IgD-negative memory B cell (primary cell): ENCODE data around the gene MSH4. TPM values are rescaled to one million over a fixed set of nuclear protein-coding genes. Genes with fewer than 3 reads are reported as not detected.
A peak's percentile ranks its signal among the peaks of the same experiment; 100 is the strongest.
"Not testable (repeated sequence)": the region's sequence is repeated elsewhere in the genome, so short reads cannot be mapped to it uniquely, and the experiment has no call there.

ENCODE experiments used
- H3K27ac Mint-ChIP-seq, 3 donors: one replicate each; pipeline ENCODE4 v1.8.0; 2020 to 2022; ENCODE audit warnings: mild to moderate bottlenecking in 3 of 3, mixed read lengths in 3 of 3, moderate library complexity in 1 of 3
- H3K27me3 Mint-ChIP-seq: one replicate; pipeline ENCODE4 v1.8.0; 2021; ENCODE audit warnings: mixed read lengths
- H3K36me3 Mint-ChIP-seq: one replicate; pipeline ENCODE4 v1.8.0; 2020; ENCODE audit warnings: mild to moderate bottlenecking, mixed read lengths
- H3K4me1 Mint-ChIP-seq, 3 donors: one replicate each; pipeline ENCODE4 v1.8.0; 2020 to 2022; ENCODE audit warnings: mixed read lengths in 3 of 3, mild to moderate bottlenecking in 1 of 3
- H3K4me3 Mint-ChIP-seq, 4 donors: one replicate each; pipeline ENCODE4 v1.8.0; 2020 to 2022; ENCODE audit warnings: mild to moderate bottlenecking in 4 of 4, mixed read lengths in 4 of 4, moderate library complexity in 3 of 4
- H3K9me3 Mint-ChIP-seq, 3 donors: one replicate each; pipeline ENCODE4 v1.8.0; 2020 to 2021; ENCODE audit warnings: mixed read lengths in 3 of 3, mild to moderate bottlenecking in 1 of 3
- polyA plus RNA-seq: library from polyadenylated mRNA; unstranded; fragments of 300-500 nt; fragmentation: Illumina TruSeq; gene quantifications from one replicate; pipeline ENCODE4 v1.2.3, GENCODE V29; 2021

The MSH4 gene
- polyA plus RNA-seq, 1 donor from 2014 or later: 0.10 TPM

DNA sequence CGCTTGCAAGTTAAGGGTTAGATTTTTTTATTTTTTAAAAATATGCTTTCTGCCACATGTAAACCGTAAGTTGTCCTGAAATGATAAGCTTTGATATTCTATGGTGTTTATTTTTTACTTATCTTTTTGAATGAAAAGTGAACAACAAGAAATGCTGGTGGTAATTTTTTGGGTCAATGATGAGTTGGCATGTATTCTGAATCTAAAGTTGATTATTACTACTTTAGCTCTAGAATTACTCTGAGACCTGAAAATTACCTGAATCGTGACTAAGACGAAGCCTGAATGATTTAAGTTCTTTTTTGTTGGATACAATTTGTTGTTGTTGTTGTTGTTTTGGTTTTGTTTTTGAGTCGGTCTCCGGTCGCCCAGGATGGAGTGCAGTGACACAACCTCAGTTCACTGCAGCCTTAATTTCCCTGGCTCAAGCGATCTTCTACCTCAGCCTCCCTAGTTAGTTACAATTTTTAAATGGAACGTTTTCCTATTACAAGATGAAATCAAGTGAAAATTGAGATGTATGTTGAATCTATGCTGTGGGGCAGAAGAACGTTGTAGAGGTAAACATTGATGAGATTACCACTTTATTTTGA lies 9.7 kb upstream of the MSH4 start:
- H3K27me3 Mint-ChIP-seq: no peaks in the 10 kb centered on the region
- peak overlapping the region; percentile 92 to 99 (median 97) for H3K27ac Mint-ChIP-seq
- peaks cover 36 to 48% (median 38%) of the 10 kb centered on the region in 3 donors for H3K4me1 Mint-ChIP-seq
- H3K4me3 Mint-ChIP-seq: peak overlapping the region; percentile 96 to 99 (median 99)
- no peaks in the 10 kb centered on the region for H3K36me3 Mint-ChIP-seq
- H3K9me3 Mint-ChIP-seq: no peaks in the 10 kb centered on the region

DNA sequence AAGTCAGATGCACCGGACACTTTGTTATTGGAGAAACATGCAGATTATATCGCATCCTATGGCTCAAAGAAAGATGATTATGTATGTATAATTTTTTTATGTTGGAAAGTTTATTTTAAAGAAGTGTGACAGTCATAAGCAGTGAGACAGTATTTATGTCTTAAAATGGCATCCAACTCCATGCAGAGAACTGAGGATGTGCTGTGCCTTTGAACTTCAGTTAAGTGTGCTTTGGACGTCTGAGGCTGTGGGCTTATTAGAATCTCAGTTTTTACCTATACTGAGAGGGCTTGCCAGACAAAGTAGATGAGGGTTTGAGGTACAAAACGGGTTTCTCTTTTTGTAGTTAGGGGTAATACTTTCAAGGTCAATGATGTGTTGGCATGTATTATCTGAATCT lies 9.2 kb upstream of the MSH4 start:
- H3K4me3 Mint-ChIP-seq: peak overlapping the region; percentile 96 to 99 (median 99)
- H3K27me3 Mint-ChIP-seq: no peaks in the 10 kb centered on the region
- peak overlapping the region; percentile 92 to 99 (median 97) for H3K27ac Mint-ChIP-seq
- no peaks in the 10 kb centered on the region for H3K9me3 Mint-ChIP-seq
- no peaks in the 10 kb centered on the region for H3K36me3 Mint-ChIP-seq
- H3K4me1 Mint-ChIP-seq: peaks cover 36 to 48% (median 38%) of the 10 kb centered on the region in 3 donors

DNA sequence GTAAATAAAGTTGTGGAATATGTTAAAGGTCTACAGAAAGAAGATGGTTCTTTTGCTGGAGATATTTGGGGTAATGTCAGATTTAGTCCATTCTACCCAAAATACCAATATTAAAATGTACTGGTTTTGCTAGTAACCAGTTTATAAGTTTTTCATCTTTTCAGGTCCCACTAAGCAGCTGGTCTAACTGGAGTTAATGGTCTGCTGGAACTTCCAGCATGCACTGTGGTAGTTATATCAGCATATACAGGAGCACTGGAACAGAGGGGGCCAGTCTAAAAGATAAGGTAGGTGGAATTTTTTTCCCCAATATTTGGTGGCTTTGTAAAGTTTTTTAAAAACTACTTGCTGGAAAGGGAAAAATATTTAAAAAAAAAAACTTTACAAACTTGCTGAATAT lies 6.7 kb upstream of the MSH4 start:
- no peaks in the 10 kb centered on the region for H3K9me3 Mint-ChIP-seq
- peak overlapping the region in 1 of 3 donors; percentile 39 for H3K27ac Mint-ChIP-seq
- no peaks in the 10 kb centered on the region for H3K36me3 Mint-ChIP-seq
- H3K4me3 Mint-ChIP-seq: peak overlapping the region in 2 of 4 donors; percentile 48 to 86
- peaks cover 31 to 50% (median 39%) of the 10 kb centered on the region in 3 donors for H3K4me1 Mint-ChIP-seq
- no peaks in the 10 kb centered on the region for H3K27me3 Mint-ChIP-seq

- peaks cover 31 to 45% (median 33%) of the 10 kb centered on the region in 3 donors for H3K4me1 Mint-ChIP-seq
- H3K9me3 Mint-ChIP-seq: no peaks in the 10 kb centered on the region
- H3K27me3 Mint-ChIP-seq: no peaks in the 10 kb centered on the region
- peak overlapping the region in 3 of 4 donors; percentile 1 to 71 (median 48) for H3K4me3 Mint-ChIP-seq
- H3K36me3 Mint-ChIP-seq: peaks cover 2% of the 10 kb centered on the region
- H3K27ac Mint-ChIP-seq: peak overlapping the region in 2 of 3 donors; percentile 39 to 47
These were observed 5.7 kb upstream of the MSH4 start for GRCh38 chr1:75791022-75791421.

GRCh38 chr1:75792091-75792490 lies 4.6 kb upstream of the MSH4 start:
- Mint-ChIP-seq H3K4me1 (peaks cover 27 to 44% (median 28%) of the 10 kb centered on the region in 3 donors), H3K27ac (peak overlapping the region in 1 of 3 donors; percentile 71)

GRCh38 chr1:75794382-75794781 lies 2.3 kb upstream of the MSH4 start:
- Mint-ChIP-seq H3K4me3 (no peak overlapping the region), H3K4me1 (peaks cover 10 to 28% (median 24%) of the 10 kb centered on the region in 3 donors), H3K9me3 (no peaks in the 10 kb centered on the region), H3K36me3 (peaks cover 2% of the 10 kb centered on the region), H3K27me3 (no peaks in the 10 kb centered on the region), H3K27ac (no peak overlapping the region)

More at GRCh38 chr1:75792091-75792490, 4.6 kb upstream of the MSH4 start:
- Mint-ChIP-seq H3K27me3 (no peaks in the 10 kb centered on the region), H3K4me3 (no peak overlapping the region), H3K9me3 (no peaks in the 10 kb centered on the region), H3K36me3 (peaks cover 2% of the 10 kb centered on the region)

- no peaks in the 10 kb centered on the region for H3K27me3 Mint-ChIP-seq
- H3K36me3 Mint-ChIP-seq: peaks cover 2% of the 10 kb centered on the region
- no peak overlapping the region for H3K4me3 Mint-ChIP-seq
- peaks cover 3 to 20% (median 16%) of the 10 kb centered on the region in 3 donors for H3K4me1 Mint-ChIP-seq
- no peaks in the 10 kb centered on the region for H3K9me3 Mint-ChIP-seq
- no peak overlapping the region for H3K27ac Mint-ChIP-seq
These were observed 934 bp upstream of the MSH4 start for GRCh38 chr1:75795703-75796193.

DNA sequence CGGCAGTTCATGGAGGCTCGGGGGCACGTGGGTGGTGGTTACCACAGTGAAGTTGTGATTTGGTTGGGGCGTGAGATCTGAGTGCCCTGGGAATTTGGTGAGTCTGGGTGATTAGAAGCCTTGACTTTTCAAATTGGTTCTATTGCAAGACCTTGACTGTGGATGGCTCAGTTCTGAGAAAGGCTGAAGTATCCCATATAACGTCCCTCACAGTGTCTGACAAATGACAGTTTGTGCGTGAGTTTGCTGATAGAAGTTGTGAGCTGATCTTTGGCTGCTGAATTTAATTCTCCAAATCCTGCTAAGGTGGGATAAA lies 549 bp downstream of the MSH4 start:
- H3K27me3 Mint-ChIP-seq: no peaks in the 10 kb centered on the region
- peaks cover 0 to 11% (median 9%) of the 10 kb centered on the region in 3 donors for H3K4me1 Mint-ChIP-seq
- no peak overlapping the region for H3K4me3 Mint-ChIP-seq
- peaks cover 2% of the 10 kb centered on the region for H3K36me3 Mint-ChIP-seq
- H3K27ac Mint-ChIP-seq: no peak overlapping the region
- H3K9me3 Mint-ChIP-seq: no peaks in the 10 kb centered on the region

DNA sequence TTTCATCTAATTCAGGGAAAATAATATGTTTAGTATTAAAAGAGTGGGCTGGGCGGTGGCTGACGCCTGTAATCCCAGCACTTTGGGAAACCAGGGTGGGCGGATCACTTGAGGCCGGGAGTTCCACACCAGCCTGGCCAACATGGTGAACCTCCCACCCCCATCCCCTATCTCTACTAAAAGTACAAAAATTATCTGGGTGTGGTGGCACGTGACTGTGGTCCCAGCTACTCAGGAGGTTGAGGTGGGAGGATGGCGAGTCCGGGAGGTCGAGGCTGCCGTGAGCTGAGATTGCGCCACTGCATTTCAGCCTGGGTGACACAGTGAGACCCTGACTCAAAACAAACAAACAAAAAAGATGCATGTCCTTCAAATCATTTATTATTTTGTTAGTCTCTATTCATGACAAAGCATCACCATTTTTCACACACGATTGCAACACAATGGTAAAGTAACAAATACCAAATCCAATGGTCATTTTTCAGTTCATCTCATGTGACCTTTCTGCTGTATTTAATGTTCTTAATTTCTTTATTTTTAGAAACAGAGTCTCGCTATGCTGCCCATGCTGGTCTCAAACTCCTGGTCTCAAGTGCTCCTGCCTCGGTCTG lies 1.0 kb downstream of the MSH4 start:
- no peak overlapping the region for H3K4me3 Mint-ChIP-seq
- H3K27ac Mint-ChIP-seq: peak overlapping the region in 1 of 3 donors; percentile 49
- no peaks in the 10 kb centered on the region for H3K9me3 Mint-ChIP-seq
- peaks cover 0 to 11% (median 9%) of the 10 kb centered on the region in 3 donors for H3K4me1 Mint-ChIP-seq
- H3K27me3 Mint-ChIP-seq: no peaks in the 10 kb centered on the region
- peaks cover 2% of the 10 kb centered on the region for H3K36me3 Mint-ChIP-seq

GRCh38 chr1:75801480-75801879 lies 4.8 kb downstream of the MSH4 start:
- not testable (repeated sequence) for H3K9me3 Mint-ChIP-seq, H3K36me3 Mint-ChIP-seq, H3K27me3 Mint-ChIP-seq, H3K4me3 Mint-ChIP-seq, H3K27ac Mint-ChIP-seq, H3K4me1 Mint-ChIP-seq

DNA sequence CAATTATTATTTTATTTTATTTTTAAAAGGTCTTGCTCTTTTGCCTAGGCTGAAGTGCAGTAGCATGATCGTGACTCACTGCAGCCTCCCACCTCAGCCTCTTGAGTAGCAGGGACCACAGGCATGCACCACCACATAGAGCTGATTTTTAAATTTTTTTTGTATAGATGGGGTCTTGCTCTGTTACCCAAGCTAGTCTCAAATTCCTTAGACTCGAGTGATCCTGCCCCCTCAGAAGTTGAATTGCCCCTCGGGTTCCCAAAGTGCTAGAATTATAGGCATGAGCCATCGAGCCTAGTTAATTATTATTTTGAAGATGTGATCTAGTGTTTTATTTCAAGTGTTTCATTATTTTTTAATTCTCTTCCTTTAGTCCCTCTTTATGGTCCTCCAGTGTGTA lies 12.2 kb downstream of the MSH4 start:
- no peaks in the 10 kb centered on the region for H3K4me1 Mint-ChIP-seq
- H3K36me3 Mint-ChIP-seq: peaks cover 9% of the 10 kb centered on the region
- no peak overlapping the region for H3K27ac Mint-ChIP-seq
- H3K27me3 Mint-ChIP-seq: no peaks in the 10 kb centered on the region
- no peaks in the 10 kb centered on the region for H3K9me3 Mint-ChIP-seq
- no peak overlapping the region for H3K4me3 Mint-ChIP-seq

GRCh38 chr1:75810113-75810512 lies 13.4 kb downstream of the MSH4 start:
- H3K27me3 Mint-ChIP-seq, H3K4me1 Mint-ChIP-seq, H3K36me3 Mint-ChIP-seq, H3K4me3 Mint-ChIP-seq, H3K27ac Mint-ChIP-seq, H3K9me3 Mint-ChIP-seq: not testable (repeated sequence)

DNA sequence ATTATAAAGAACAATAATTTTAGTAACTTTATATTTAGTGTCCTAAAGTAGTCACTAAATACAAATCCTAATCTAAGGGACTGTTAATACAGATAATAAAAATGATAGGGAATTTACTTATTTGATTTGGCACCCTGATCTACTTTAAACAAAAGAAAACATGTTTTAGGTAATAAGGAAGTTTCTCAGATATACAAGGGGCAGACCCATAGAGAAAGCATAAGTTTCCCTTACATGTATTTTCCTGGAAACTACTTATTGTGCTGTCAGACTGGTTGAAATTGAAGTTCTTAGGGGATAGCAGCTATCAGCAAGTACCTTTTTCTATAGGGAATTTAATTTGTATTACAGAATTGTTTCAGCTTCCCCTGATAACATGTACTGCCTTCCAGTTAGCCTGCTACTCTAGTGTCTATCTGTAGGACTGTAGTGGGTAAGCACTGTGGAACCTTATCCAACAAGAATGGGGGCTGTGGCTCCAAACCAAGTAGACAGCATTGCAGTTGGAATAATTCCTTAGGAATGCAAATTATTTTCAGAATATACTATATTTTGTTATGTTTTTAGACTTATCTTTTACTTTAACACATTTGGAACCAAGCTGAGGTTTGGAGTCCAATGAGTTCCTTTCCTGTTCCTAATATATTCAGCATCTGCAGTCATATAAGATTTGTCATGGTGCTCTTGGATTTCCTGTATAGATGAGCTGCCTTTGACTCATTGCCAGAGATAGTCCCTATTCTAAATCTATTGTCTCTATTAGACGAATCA lies 14.7 kb downstream of the MSH4 start:
- H3K4me3 Mint-ChIP-seq: no peak overlapping the region
- H3K27ac Mint-ChIP-seq: no peak overlapping the region
- H3K4me1 Mint-ChIP-seq: no peaks in the 10 kb centered on the region
- H3K36me3 Mint-ChIP-seq: peaks cover 8% of the 10 kb centered on the region
- H3K27me3 Mint-ChIP-seq: no peaks in the 10 kb centered on the region
- no peaks in the 10 kb centered on the region for H3K9me3 Mint-ChIP-seq

GRCh38 chr1:75812065-75812464 lies 15.4 kb downstream of the MSH4 start:
- H3K36me3 Mint-ChIP-seq: peaks cover 6% of the 10 kb centered on the region
- H3K9me3 Mint-ChIP-seq: no peaks in the 10 kb centered on the region
- H3K27ac Mint-ChIP-seq: no peak overlapping the region
- H3K4me1 Mint-ChIP-seq: no peaks in the 10 kb centered on the region
- no peaks in the 10 kb centered on the region for H3K27me3 Mint-ChIP-seq
- H3K4me3 Mint-ChIP-seq: peak overlapping the region in 1 of 4 donors; percentile 52

DNA sequence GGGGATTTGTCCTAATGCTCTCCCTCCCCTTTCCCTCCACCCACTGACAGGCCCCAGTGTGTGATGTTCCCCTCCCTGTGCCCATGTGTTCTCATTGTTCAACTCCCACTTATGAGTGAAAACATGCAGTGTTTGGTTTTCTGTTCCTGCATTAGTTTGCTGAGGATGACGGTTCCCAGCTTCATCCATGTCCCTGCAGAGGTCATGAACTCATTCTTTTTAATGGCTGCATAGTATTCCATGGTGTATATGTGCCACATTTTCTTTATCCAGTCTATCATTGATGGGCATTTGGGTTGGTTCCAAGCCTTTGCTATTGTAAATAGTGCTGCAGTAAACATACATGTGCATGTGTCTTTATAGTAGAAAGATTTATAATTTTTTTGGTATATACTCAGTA lies 26.9 kb downstream of the MSH4 start:
- not testable (repeated sequence) for H3K36me3 Mint-ChIP-seq, H3K27ac Mint-ChIP-seq, H3K9me3 Mint-ChIP-seq, H3K4me1 Mint-ChIP-seq, H3K27me3 Mint-ChIP-seq, H3K4me3 Mint-ChIP-seq
